Small intestine (tissue), 7 donors: ENCODE measurements around the gene RFX6. TPM values are rescaled to one million over a fixed set of nuclear protein-coding genes. Genes with fewer than 3 reads are reported as not detected.

Source experiments
- DNase-seq, 2 donors: peaks; one replicate each; pipeline versions ENCODE4 v3.0.0 to v3.0.0-alpha.2; 2013
- FAIRE-seq: peaks from 2 replicates; lab custom pipeline; 2012; peaks lifted over from hg19 to GRCh38; lab: Jason Lieb, UNC
- H3K27ac ChIP-seq, 3 donors: one replicate each; pipeline ENCODE4 v1.5.1; 2013; ENCODE audit warnings: low read length in 2 of 3, mild to moderate bottlenecking in 2 of 3, control low read depth in 1 of 3, inconsistent platforms in 1 of 3, low read depth in 1 of 3, moderate library complexity in 1 of 3
- H3K27me3 ChIP-seq, 3 donors: one replicate each; pipeline ENCODE4 v1.6.1; 2013; ENCODE audit warnings: low read length in 3 of 3, inconsistent platforms in 1 of 3; ENCODE audit not compliant: control insufficient read depth in 3 of 3, insufficient read depth in 3 of 3
- H3K36me3 ChIP-seq, 3 donors: one replicate each; pipeline ENCODE4 v1.6.1; 2013; ENCODE audit warnings: low read length in 3 of 3, inconsistent platforms in 1 of 3, low read depth in 1 of 3, mild to moderate bottlenecking in 1 of 3, moderate library complexity in 1 of 3; ENCODE audit not compliant: control insufficient read depth in 3 of 3, insufficient read depth in 2 of 3
- H3K4me1 ChIP-seq, 3 donors: one replicate each; pipeline ENCODE4 v1.6.1; 2013; ENCODE audit warnings: low read length in 2 of 3, inconsistent platforms in 1 of 3, low read depth in 1 of 3, mild to moderate bottlenecking in 1 of 3, moderate library complexity in 1 of 3; ENCODE audit not compliant: control insufficient read depth in 3 of 3, insufficient read depth in 2 of 3
- H3K4me3 ChIP-seq, 3 donors: one replicate each; pipeline ENCODE4 v1.5.1; 2013; ENCODE audit warnings: low read length in 3 of 3, control low read depth in 1 of 3, inconsistent platforms in 1 of 3, low read depth in 1 of 3, mild to moderate bottlenecking in 1 of 3, moderate library complexity in 1 of 3
- H3K9me3 ChIP-seq, 2 donors: one replicate each; pipeline ENCODE4 v1.6.1; 2013; ENCODE audit warnings: low read depth in 1 of 2, low read length in 1 of 2; ENCODE audit not compliant: control insufficient read depth in 2 of 2, insufficient read depth in 1 of 2
- WGBS, 3 donors: extraction: QIAGEN DNeasy Blood & Tissue Kit; methylation state at CpG; one replicate each; pipeline ENCODE4 v1.1.7; 2013; 5-methylcytosine and 5-hydroxymethylcytosine counted together
- polyA plus RNA-seq, 4 donors: library from polyadenylated mRNA; stranded (reverse) in 3 of 4; unstranded in 1 of 4; fragments of 200-250 nt in 3 of 4; fragments of 120-200 nt in 1 of 4; gene quantifications; one replicate each; pipeline versions ENCODE4 v1.2.1 to v1.2.3, GENCODE V29; 2013
- donor health status: healthy with polysubstance abuse.
- donor health status: control.
- donor health status: control.
- donor health status: Bipolar disorder and iron deficiency.
- donor health status: healthy.

The RFX6 gene
- polyA plus RNA-seq, 4 donors, result 0.54 to 5.7 (median 0.70) TPM

- DNase-seq, result no peak
- H3K27me3 ChIP-seq, result no peaks in the 10 kb centered on the region
- H3K27ac ChIP-seq, result no peak overlapping the region
- H3K36me3 ChIP-seq, result no peaks in the 10 kb centered on the region
- H3K4me1 ChIP-seq, result peaks cover 0 to 9% (median 0%) of the 10 kb centered on the region in 3 donors
- H3K4me3 ChIP-seq, result no peak overlapping the region
- no peaks in the 10 kb centered on the region for H3K9me3 ChIP-seq
- FAIRE-seq, result no peak
- 47 to 58% (median 47%) methylated on average over 4 of the region's 4 CpGs for WGBS, 3 donors
These were observed 64.7 kb downstream of the RFX6 start for GRCh38 chr6:116941727-116942126.

GRCh38 chr6:116945809-116946208 is 68.8 kb downstream of the RFX6 start:
- FAIRE-seq (no peak), DNase-seq (peak in 1 of 2 donors; percentile 27)

GRCh38 chr6:116948533-116949304 is 71.7 kb downstream of the RFX6 start:
- peak overlapping the region in 1 of 3 donors; percentile 39 for H3K27ac ChIP-seq
- H3K27me3 ChIP-seq, result no peaks in the 10 kb centered on the region
- WGBS, 3 donors, result 3 to 31% (median 15%) methylated on average over 1 of the region's 1 CpG
- no peak overlapping the region for H3K4me3 ChIP-seq
- no peak for FAIRE-seq
- H3K4me1 ChIP-seq, result peaks cover 0 to 22% (median 0%) of the 10 kb centered on the region in 3 donors
- no peaks in the 10 kb centered on the region for H3K36me3 ChIP-seq
- peak; percentile 44 to 71 for DNase-seq
- H3K9me3 ChIP-seq, result no peaks in the 10 kb centered on the region

More at GRCh38 chr6:116945809-116946208, 68.8 kb downstream of the RFX6 start:
- H3K27ac ChIP-seq, result no peak overlapping the region
- 72 to 86% (median 77%) methylated on average over 5 of the region's 5 CpGs for WGBS, 3 donors
- H3K4me3 ChIP-seq, result no peak overlapping the region
- no peaks in the 10 kb centered on the region for H3K36me3 ChIP-seq
- no peaks in the 10 kb centered on the region for H3K27me3 ChIP-seq
- no peaks in the 10 kb centered on the region for H3K9me3 ChIP-seq
- H3K4me1 ChIP-seq, result peaks cover 0 to 21% (median 0%) of the 10 kb centered on the region in 3 donors

GRCh38 chr6:116949964-116950363 is 72.9 kb downstream of the RFX6 start:
- FAIRE-seq (no peak), DNase-seq (no peak)
- no peaks in the 10 kb centered on the region for H3K27me3 ChIP-seq
- H3K36me3 ChIP-seq, result no peaks in the 10 kb centered on the region
- no peaks in the 10 kb centered on the region for H3K9me3 ChIP-seq
- H3K4me1 ChIP-seq, result peaks cover 0 to 22% (median 0%) of the 10 kb centered on the region in 3 donors
- H3K4me3 ChIP-seq, result no peak overlapping the region
- peak overlapping the region in 1 of 3 donors; percentile 39 for H3K27ac ChIP-seq
- 65 to 78% (median 73%) methylated on average over 2 of the region's 2 CpGs for WGBS, 3 donors

- H3K36me3 ChIP-seq, result no peaks in the 10 kb centered on the region
- no peaks in the 10 kb centered on the region for H3K27me3 ChIP-seq
- no peak overlapping the region for H3K4me3 ChIP-seq
- H3K4me1 ChIP-seq, result peaks cover 0 to 14% (median 0%) of the 10 kb centered on the region in 3 donors
- no peak for DNase-seq
- no peak for FAIRE-seq
- H3K9me3 ChIP-seq, result no peaks in the 10 kb centered on the region
- WGBS, 3 donors, result 15 to 46% (median 17%) methylated on average over 2 of the region's 2 CpGs
- peak overlapping the region in 1 of 3 donors; percentile 15 for H3K27ac ChIP-seq
These were observed 77.3 kb downstream of the RFX6 start for GRCh38 chr6:116954335-116954734.

GRCh38 chr6:116954938-116955337 is 77.9 kb downstream of the RFX6 start:
- no peak overlapping the region for H3K4me3 ChIP-seq

GRCh38 chr6:116955773-116956172 is 78.7 kb downstream of the RFX6 start:
- FAIRE-seq, result no peak

More at GRCh38 chr6:116954938-116955337, 77.9 kb downstream of the RFX6 start:
- FAIRE-seq (no peak), DNase-seq (peak; percentile 25 to 56)
- no peaks in the 10 kb centered on the region for H3K27me3 ChIP-seq
- peaks cover 0 to 8% (median 0%) of the 10 kb centered on the region in 3 donors for H3K4me1 ChIP-seq
- 25 to 58% (median 29%) methylated on average over 7 of the region's 7 CpGs for WGBS, 3 donors
- no peaks in the 10 kb centered on the region for H3K36me3 ChIP-seq
- H3K9me3 ChIP-seq, result no peaks in the 10 kb centered on the region
- no peak overlapping the region for H3K27ac ChIP-seq

GRCh38 chr6:116963972-116964371 is 86.9 kb downstream of the RFX6 start:
- Histone ChIP-seq H3K4me3 (no peak overlapping the region), H3K27me3 (no peaks in the 10 kb centered on the region), H3K27ac (no peak overlapping the region), H3K9me3 (no peaks in the 10 kb centered on the region), H3K4me1 (no peaks in the 10 kb centered on the region), H3K36me3 (no peaks in the 10 kb centered on the region)
- FAIRE-seq (no peak), DNase-seq (no peak)
- WGBS, 3 donors, result 7 to 28% (median 25%) methylated on average over 1 of the region's 1 CpG

More at GRCh38 chr6:116955773-116956172, 78.7 kb downstream of the RFX6 start:
- no peaks in the 10 kb centered on the region for H3K27me3 ChIP-seq
- no peak overlapping the region for H3K4me3 ChIP-seq
- H3K4me1 ChIP-seq, result peaks cover 0 to 3% (median 0%) of the 10 kb centered on the region in 3 donors
- no peak for DNase-seq
- WGBS, 3 donors, result 48 to 62% (median 52%) methylated on average over 7 of the region's 7 CpGs
- H3K9me3 ChIP-seq, result no peaks in the 10 kb centered on the region
- no peak overlapping the region for H3K27ac ChIP-seq
- no peaks in the 10 kb centered on the region for H3K36me3 ChIP-seq
